ENCODE data around the gene MAP3K4. TPM values are rescaled to one million over a fixed set of nuclear protein-coding genes. Genes with fewer than 3 reads are reported as not detected.

MAP3K4 gene
- polyA plus RNA-seq, 1 donor from 2014 or later: 31.0 TPM

DNA sequence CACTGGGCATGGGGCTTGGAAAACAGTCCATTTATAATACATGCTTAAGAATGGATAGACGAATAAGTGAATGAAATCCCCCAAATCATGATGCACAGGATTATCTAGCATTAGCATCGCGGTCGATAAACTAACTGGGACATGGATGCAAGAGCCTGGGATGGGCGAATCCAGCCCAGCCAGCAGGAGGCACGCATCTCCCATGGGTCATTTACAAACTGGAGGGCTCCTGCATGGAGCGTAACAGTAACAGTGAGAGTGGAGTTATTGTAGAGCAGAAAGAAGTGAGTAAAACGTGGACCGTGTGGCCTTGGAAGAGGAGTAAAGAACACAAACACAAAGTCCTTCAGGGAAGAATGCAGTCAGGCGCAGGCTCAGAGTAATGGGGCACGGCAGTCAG, 145.8 kb downstream of the MAP3K4 start:
- Histone ChIP-seq H3K36me3 (ENCODE audit: insufficient read depth, low read length) (peaks cover 4% of the 10 kb centered on the region), H3F3A (ENCODE audit: insufficient read depth, low read length, poor library complexity, severe bottlenecking) (no peaks in the 10 kb centered on the region), H4K20me1 (ENCODE audit: insufficient read depth) (no peaks in the 10 kb centered on the region), H3K27me3 (ENCODE audit: insufficient read depth, low read depth, low read length) (no peaks in the 10 kb centered on the region), H3K4me3 (ENCODE audit: low read length) (no peak overlapping the region), H3K9me3 (ENCODE audit: low read length) (no peaks in the 10 kb centered on the region), H3K79me2 (replicated peaks; ENCODE audit: insufficient read depth, low read length) (no peaks in the 10 kb centered on the region), H2AFZ (ENCODE audit: low read depth, low read length) (no peak overlapping the region), H3K4me2 (ENCODE audit: low read length) (no peak overlapping the region), H3K9ac (ENCODE audit: low read length) (no peak overlapping the region), H3K9me2 (ENCODE audit: insufficient read depth, low read length) (no peaks in the 10 kb centered on the region), H3K27ac (ENCODE audit: low read length) (no peak overlapping the region)
- TF ChIP-seq CTCF (IDR thresholded peaks at IDR 0.05; ENCODE audit: poor library complexity, severe bottlenecking): no peak

GRCh38 chr6:161137839-161138542, 146.4 kb downstream of the MAP3K4 start:
- Histone ChIP-seq H2AFZ (ENCODE audit: low read depth, low read length) (no peak overlapping the region), H3K36me3 (ENCODE audit: insufficient read depth, low read length) (peaks cover 4% of the 10 kb centered on the region), H3F3A (ENCODE audit: insufficient read depth, low read length, poor library complexity, severe bottlenecking) (no peaks in the 10 kb centered on the region), H3K9me3 (ENCODE audit: low read length) (no peaks in the 10 kb centered on the region), H3K27me3 (ENCODE audit: insufficient read depth, low read depth, low read length) (no peaks in the 10 kb centered on the region), H3K9me2 (ENCODE audit: insufficient read depth, low read length) (no peaks in the 10 kb centered on the region), H3K9ac (ENCODE audit: low read length) (no peak overlapping the region), H3K4me2 (ENCODE audit: low read length) (no peak overlapping the region), H3K79me2 (replicated peaks; ENCODE audit: insufficient read depth, low read length) (no peaks in the 10 kb centered on the region), H4K20me1 (ENCODE audit: insufficient read depth) (no peaks in the 10 kb centered on the region), H3K4me3 (ENCODE audit: low read length) (no peak overlapping the region), H3K27ac (ENCODE audit: low read length) (no peak overlapping the region)
- TF ChIP-seq EP300 (conservative IDR thresholded peaks at IDR 0.05; ENCODE audit: poor library complexity, severe bottlenecking) (no peak), RAD21 (conservative IDR thresholded peaks at IDR 0.05) (no peak), SMC3 (conservative IDR thresholded peaks at IDR 0.05; ENCODE audit: poor library complexity) (no peak), EZH2 (IDR thresholded peaks at IDR 0.05; ENCODE audit: borderline replicate concordance, insufficient read depth, low read length, poor library complexity, severe bottlenecking) (no peak), TAF1 (IDR thresholded peaks at IDR 0.05; ENCODE audit: low read depth) (no peak), MXI1 (conservative IDR thresholded peaks at IDR 0.05; ENCODE audit: poor library complexity, severe bottlenecking) (no peak), CTCF (IDR thresholded peaks at IDR 0.05; ENCODE audit: poor library complexity, severe bottlenecking) (no peak), POLR2AphosphoS5 (IDR thresholded peaks at IDR 0.05) (no peak)
- TF ChIP-seq, protein P1, sequence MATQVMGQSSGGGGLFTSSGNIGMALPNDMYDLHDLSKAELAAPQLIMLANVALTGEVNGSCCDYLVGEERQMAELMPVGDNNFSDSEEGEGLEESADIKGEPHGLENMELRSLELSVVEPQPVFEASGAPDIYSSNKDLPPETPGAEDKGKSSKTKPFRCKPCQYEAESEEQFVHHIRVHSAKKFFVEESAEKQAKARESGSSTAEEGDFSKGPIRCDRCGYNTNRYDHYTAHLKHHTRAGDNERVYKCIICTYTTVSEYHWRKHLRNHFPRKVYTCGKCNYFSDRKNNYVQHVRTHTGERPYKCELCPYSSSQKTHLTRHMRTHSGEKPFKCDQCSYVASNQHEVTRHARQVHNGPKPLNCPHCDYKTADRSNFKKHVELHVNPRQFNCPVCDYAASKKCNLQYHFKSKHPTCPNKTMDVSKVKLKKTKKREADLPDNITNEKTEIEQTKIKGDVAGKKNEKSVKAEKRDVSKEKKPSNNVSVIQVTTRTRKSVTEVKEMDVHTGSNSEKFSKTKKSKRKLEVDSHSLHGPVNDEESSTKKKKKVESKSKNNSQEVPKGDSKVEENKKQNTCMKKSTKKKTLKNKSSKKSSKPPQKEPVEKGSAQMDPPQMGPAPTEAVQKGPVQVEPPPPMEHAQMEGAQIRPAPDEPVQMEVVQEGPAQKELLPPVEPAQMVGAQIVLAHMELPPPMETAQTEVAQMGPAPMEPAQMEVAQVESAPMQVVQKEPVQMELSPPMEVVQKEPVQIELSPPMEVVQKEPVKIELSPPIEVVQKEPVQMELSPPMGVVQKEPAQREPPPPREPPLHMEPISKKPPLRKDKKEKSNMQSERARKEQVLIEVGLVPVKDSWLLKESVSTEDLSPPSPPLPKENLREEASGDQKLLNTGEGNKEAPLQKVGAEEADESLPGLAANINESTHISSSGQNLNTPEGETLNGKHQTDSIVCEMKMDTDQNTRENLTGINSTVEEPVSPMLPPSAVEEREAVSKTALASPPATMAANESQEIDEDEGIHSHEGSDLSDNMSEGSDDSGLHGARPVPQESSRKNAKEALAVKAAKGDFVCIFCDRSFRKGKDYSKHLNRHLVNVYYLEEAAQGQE (IDR thresholded peaks at IDR 0.05; ENCODE audit: borderline replicate concordance): no peak
